Central memory CD8-positive, alpha-beta T cell (primary cell): ENCODE measurements around the gene DPP4.
"Not testable (repeated sequence)": the region's sequence is repeated elsewhere in the genome, so short reads cannot be mapped to it uniquely, and the experiment has no call there.

Source experiments
- ATAC-seq: fragments of 150-1000 bp; cut with Tn5 transposase; replicated peaks from 2 replicates; pipeline ENCODE4 v1.10.0; 2022; ENCODE audit warnings: mild to moderate bottlenecking, moderate FRiP score, moderate number of reproducible peaks; ENCODE audit not compliant: poor library complexity, severe bottlenecking; ENCODE audit errors: extremely low read depth
- DNase-seq, 2 donors: peaks; one replicate each; pipeline ENCODE4 v3.0.0; 2021; ENCODE audit warnings: low spot score in 2 of 2
- H3K27ac Mint-ChIP-seq: one replicate; pipeline ENCODE4 v1.8.0; 2022; ENCODE audit warnings: low read depth, mild to moderate bottlenecking, moderate library complexity, mixed read lengths
- H3K27me3 Mint-ChIP-seq: one replicate; pipeline ENCODE4 v1.8.0; 2022; ENCODE audit warnings: mixed read lengths
- H3K36me3 Mint-ChIP-seq: one replicate; pipeline ENCODE4 v1.8.0; 2022; ENCODE audit warnings: mild to moderate bottlenecking, moderate library complexity, mixed read lengths; ENCODE audit not compliant: insufficient read depth
- H3K4me1 Mint-ChIP-seq: one replicate; pipeline ENCODE4 v1.8.0; 2022; ENCODE audit warnings: mixed read lengths
- H3K4me3 Mint-ChIP-seq: one replicate; pipeline ENCODE4 v1.8.0; 2022; ENCODE audit warnings: mild to moderate bottlenecking, moderate library complexity, mixed read lengths
- H3K9me3 Mint-ChIP-seq: one replicate; pipeline ENCODE4 v1.8.0; 2022; ENCODE audit warnings: mixed read lengths

Gene DPP4

GRCh38 chr2:161969159-161969558 lies 104.9 kb downstream of the DPP4 start:
- H3K4me1 Mint-ChIP-seq, result no peaks in the 10 kb centered on the region
- DNase-seq, result no peak
- no peaks in the 10 kb centered on the region for H3K9me3 Mint-ChIP-seq
- no peak overlapping the region for H3K27ac Mint-ChIP-seq
- H3K4me3 Mint-ChIP-seq, result no peak overlapping the region
- no peak for ATAC-seq
- no peaks in the 10 kb centered on the region for H3K27me3 Mint-ChIP-seq
- peaks cover 1% of the 10 kb centered on the region for H3K36me3 Mint-ChIP-seq

GRCh38 chr2:161965994-161966393 lies 108.0 kb downstream of the DPP4 start:
- DNase-seq, result no peak
- no peaks in the 10 kb centered on the region for H3K9me3 Mint-ChIP-seq
- no peaks in the 10 kb centered on the region for H3K36me3 Mint-ChIP-seq
- H3K4me1 Mint-ChIP-seq, result no peaks in the 10 kb centered on the region
- no peak overlapping the region for H3K27ac Mint-ChIP-seq
- H3K27me3 Mint-ChIP-seq, result no peaks in the 10 kb centered on the region
- H3K4me3 Mint-ChIP-seq, result no peak overlapping the region
- ATAC-seq, result no peak

GRCh38 chr2:161964160-161964559 lies 109.9 kb downstream of the DPP4 start:
- H3K27ac Mint-ChIP-seq, result no peak overlapping the region
- no peaks in the 10 kb centered on the region for H3K36me3 Mint-ChIP-seq
- H3K4me1 Mint-ChIP-seq, result no peaks in the 10 kb centered on the region
- ATAC-seq, result no peak
- DNase-seq, result no peak
- no peak overlapping the region for H3K4me3 Mint-ChIP-seq
- no peaks in the 10 kb centered on the region for H3K27me3 Mint-ChIP-seq
- H3K9me3 Mint-ChIP-seq, result no peaks in the 10 kb centered on the region

GRCh38 chr2:161962160-161962559 lies 111.9 kb downstream of the DPP4 start:
- H3K36me3 Mint-ChIP-seq, result no peaks in the 10 kb centered on the region
- no peaks in the 10 kb centered on the region for H3K4me1 Mint-ChIP-seq
- no peak overlapping the region for H3K4me3 Mint-ChIP-seq
- H3K9me3 Mint-ChIP-seq, result no peaks in the 10 kb centered on the region
- H3K27ac Mint-ChIP-seq, result no peak overlapping the region
- no peak for ATAC-seq
- no peak for DNase-seq
- no peaks in the 10 kb centered on the region for H3K27me3 Mint-ChIP-seq

- Mint-ChIP-seq H3K4me1 (peaks cover 10% of the 10 kb centered on the region), H3K36me3 (no peaks in the 10 kb centered on the region), H3K27ac (no peak overlapping the region), H3K9me3 (no peaks in the 10 kb centered on the region), H3K4me3 (no peak overlapping the region), H3K27me3 (no peaks in the 10 kb centered on the region)
- DNase-seq (no peak), ATAC-seq (no peak)
Measured at GRCh38 chr2:161961061-161961460, 113.0 kb downstream of the DPP4 start.

- no peak for DNase-seq
- Mint-ChIP-seq H3K27ac (peak overlapping the region; percentile 39), H3K27me3 (no peaks in the 10 kb centered on the region), H3K4me1 (peaks cover 46% of the 10 kb centered on the region), H3K4me3 (peak overlapping the region; percentile 38), H3K36me3 (no peaks in the 10 kb centered on the region), H3K9me3 (no peaks in the 10 kb centered on the region)
- peak; percentile 47 for ATAC-seq
Measured at GRCh38 chr2:161956738-161957137, 117.3 kb downstream of the DPP4 start.

GRCh38 chr2:161955211-161955610 lies 118.8 kb downstream of the DPP4 start:
- Mint-ChIP-seq H3K27ac (peak overlapping the region; percentile 49), H3K9me3 (no peaks in the 10 kb centered on the region), H3K4me1 (peaks cover 46% of the 10 kb centered on the region), H3K4me3 (no peak overlapping the region), H3K36me3 (no peaks in the 10 kb centered on the region), H3K27me3 (no peaks in the 10 kb centered on the region)
- no peak for DNase-seq
- no peak for ATAC-seq

- Mint-ChIP-seq H3K27me3 (no peaks in the 10 kb centered on the region), H3K9me3 (no peaks in the 10 kb centered on the region), H3K36me3 (no peaks in the 10 kb centered on the region), H3K27ac (no peak overlapping the region), H3K4me3 (peak overlapping the region; percentile 15), H3K4me1 (peaks cover 46% of the 10 kb centered on the region)
- ATAC-seq, result peak; percentile 58
- DNase-seq, result peak in 1 of 2 donors; percentile 18
Measured at GRCh38 chr2:161954103-161954502, 119.9 kb downstream of the DPP4 start.

GRCh38 chr2:161953367-161953766 lies 120.6 kb downstream of the DPP4 start:
- not testable (repeated sequence) for ATAC-seq, DNase-seq

GRCh38 chr2:161952783-161953191 lies 121.2 kb downstream of the DPP4 start:
- Mint-ChIP-seq H3K9me3 (no peaks in the 10 kb centered on the region), H3K4me3 (peak overlapping the region; percentile 45)
- ATAC-seq, result peak; percentile 50

More at GRCh38 chr2:161953367-161953766, 120.6 kb downstream of the DPP4 start:
- not testable (repeated sequence) for H3K9me3 Mint-ChIP-seq, H3K36me3 Mint-ChIP-seq, H3K27ac Mint-ChIP-seq, H3K27me3 Mint-ChIP-seq
- peak overlapping the region; percentile 45 for H3K4me3 Mint-ChIP-seq
- peaks cover 46% of the 10 kb centered on the region for H3K4me1 Mint-ChIP-seq

GRCh38 chr2:161947836-161948235 lies 126.2 kb downstream of the DPP4 start:
- H3K27ac Mint-ChIP-seq, result no peak overlapping the region
- ATAC-seq, result no peak
- H3K4me3 Mint-ChIP-seq, result no peak overlapping the region
- no peaks in the 10 kb centered on the region for H3K36me3 Mint-ChIP-seq
- no peaks in the 10 kb centered on the region for H3K9me3 Mint-ChIP-seq
- H3K27me3 Mint-ChIP-seq, result no peaks in the 10 kb centered on the region
- DNase-seq, result no peak
- peaks cover 10% of the 10 kb centered on the region for H3K4me1 Mint-ChIP-seq

More at GRCh38 chr2:161952783-161953191, 121.2 kb downstream of the DPP4 start:
- Mint-ChIP-seq H3K4me1 (peaks cover 46% of the 10 kb centered on the region), H3K36me3 (no peaks in the 10 kb centered on the region), H3K27ac (no peak overlapping the region), H3K27me3 (no peaks in the 10 kb centered on the region)
- no peak for DNase-seq

- H3K27me3 Mint-ChIP-seq, result no peaks in the 10 kb centered on the region
- peaks cover 5% of the 10 kb centered on the region for H3K4me1 Mint-ChIP-seq
- DNase-seq (no peak), ATAC-seq (no peak)
- no peaks in the 10 kb centered on the region for H3K9me3 Mint-ChIP-seq
- no peaks in the 10 kb centered on the region for H3K36me3 Mint-ChIP-seq
- no peak overlapping the region for H3K27ac Mint-ChIP-seq
- H3K4me3 Mint-ChIP-seq, result no peak overlapping the region
Measured at GRCh38 chr2:161947406-161947805, 126.6 kb downstream of the DPP4 start.

- H3K36me3 Mint-ChIP-seq, result no peaks in the 10 kb centered on the region
- no peak overlapping the region for H3K4me3 Mint-ChIP-seq
- no peaks in the 10 kb centered on the region for H3K4me1 Mint-ChIP-seq
- ATAC-seq (no peak), DNase-seq (no peak)
- no peaks in the 10 kb centered on the region for H3K27me3 Mint-ChIP-seq
- H3K27ac Mint-ChIP-seq, result no peak overlapping the region
- H3K9me3 Mint-ChIP-seq, result no peaks in the 10 kb centered on the region
Measured at GRCh38 chr2:161946489-161947107, 127.4 kb downstream of the DPP4 start.
